ENCODE measurements around the gene EPHA3. TPM values are rescaled to one million over a fixed set of nuclear protein-coding genes. Genes with fewer than 3 reads are reported as not detected.
A peak's percentile ranks its signal among the peaks of the same experiment; 100 is the strongest.

EPHA3 gene
- total and polyA plus RNA-seq, 12 donors, result 1.3 to 7.5 (median 4.4) TPM

DNA sequence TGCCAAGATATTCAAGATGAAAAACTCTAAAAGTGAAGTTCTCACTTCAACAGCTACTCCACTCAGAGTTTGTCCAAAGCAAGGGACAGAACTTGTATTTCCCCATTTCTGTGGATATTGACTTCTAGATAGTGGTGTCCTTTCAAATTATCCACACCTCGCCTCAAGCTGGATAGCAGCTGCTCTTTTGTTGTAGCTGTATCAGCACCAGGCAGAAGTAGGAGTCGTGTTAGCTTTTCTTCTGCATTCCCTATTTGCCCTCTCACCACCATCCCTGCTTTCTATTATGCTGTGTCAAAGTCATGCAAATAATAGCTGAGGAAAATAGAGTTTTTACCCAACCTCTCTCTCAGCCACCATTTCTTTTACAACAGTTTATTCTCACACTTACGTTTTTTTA lies 303.8 kb downstream of the EPHA3 start:
- ATAC-seq (no peak), DNase-seq (no peak)
- H3K4me1 ChIP-seq, result no peaks in the 10 kb centered on the region
- H3K27me3 ChIP-seq, result no peaks in the 10 kb centered on the region
- H3K36me3 ChIP-seq, result no peaks in the 10 kb centered on the region
- no peak overlapping the region for H3K27ac ChIP-seq
- intact Hi-C loops (cut with DNase I), result no loop called here
- WGBS, 2 donors, result 79 to 87% methylated on average over 3 of the region's 3 CpGs
- TF ChIP-seq, protein P1, sequence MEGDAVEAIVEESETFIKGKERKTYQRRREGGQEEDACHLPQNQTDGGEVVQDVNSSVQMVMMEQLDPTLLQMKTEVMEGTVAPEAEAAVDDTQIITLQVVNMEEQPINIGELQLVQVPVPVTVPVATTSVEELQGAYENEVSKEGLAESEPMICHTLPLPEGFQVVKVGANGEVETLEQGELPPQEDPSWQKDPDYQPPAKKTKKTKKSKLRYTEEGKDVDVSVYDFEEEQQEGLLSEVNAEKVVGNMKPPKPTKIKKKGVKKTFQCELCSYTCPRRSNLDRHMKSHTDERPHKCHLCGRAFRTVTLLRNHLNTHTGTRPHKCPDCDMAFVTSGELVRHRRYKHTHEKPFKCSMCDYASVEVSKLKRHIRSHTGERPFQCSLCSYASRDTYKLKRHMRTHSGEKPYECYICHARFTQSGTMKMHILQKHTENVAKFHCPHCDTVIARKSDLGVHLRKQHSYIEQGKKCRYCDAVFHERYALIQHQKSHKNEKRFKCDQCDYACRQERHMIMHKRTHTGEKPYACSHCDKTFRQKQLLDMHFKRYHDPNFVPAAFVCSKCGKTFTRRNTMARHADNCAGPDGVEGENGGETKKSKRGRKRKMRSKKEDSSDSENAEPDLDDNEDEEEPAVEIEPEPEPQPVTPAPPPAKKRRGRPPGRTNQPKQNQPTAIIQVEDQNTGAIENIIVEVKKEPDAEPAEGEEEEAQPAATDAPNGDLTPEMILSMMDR (IDR thresholded peaks at IDR 0.05), result no peak
- H3K4me3 ChIP-seq, result no peak overlapping the region
- no peaks in the 10 kb centered on the region for H3K9me3 ChIP-seq

DNA sequence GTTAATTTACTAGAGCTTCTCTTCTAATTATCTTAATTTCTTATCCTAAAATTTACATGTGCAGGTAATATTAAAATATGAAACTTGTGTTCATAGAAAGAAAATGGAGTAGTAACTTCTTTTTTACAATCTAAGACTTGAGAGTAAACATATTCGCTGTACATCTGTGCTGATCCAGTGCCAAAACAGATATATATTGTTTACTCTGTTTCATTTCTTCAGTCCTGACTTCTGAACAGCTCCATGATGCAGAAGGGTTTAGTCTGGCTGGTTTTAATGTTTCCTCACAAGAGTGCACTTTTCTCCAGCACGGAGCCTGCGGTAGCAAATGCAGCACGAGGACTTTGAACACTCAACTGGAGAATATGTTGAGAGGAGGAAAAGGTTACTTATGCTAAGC lies 306.8 kb downstream of the EPHA3 start:
- no peak overlapping the region for H3K27ac ChIP-seq
- DNase-seq (no peak), ATAC-seq (no peak)
- TF ChIP-seq, protein P1 (IDR thresholded peaks at IDR 0.05), result no peak
- WGBS, 2 donors, result 79 to 86% methylated on average over 4 of the region's 4 CpGs
- intact Hi-C loops (cut with DNase I), result no loop called here
- no peaks in the 10 kb centered on the region for H3K36me3 ChIP-seq
- H3K9me3 ChIP-seq, result no peaks in the 10 kb centered on the region
- no peaks in the 10 kb centered on the region for H3K27me3 ChIP-seq
- H3K4me1 ChIP-seq, result peaks cover 0 to 8% (median 0%) of the 10 kb centered on the region in 9 donors
- no peak overlapping the region for H3K4me3 ChIP-seq

GRCh38 chr3:89419647-89420241 lies 312.3 kb downstream of the EPHA3 start:
- Histone ChIP-seq H3K27me3 (no peaks in the 10 kb centered on the region), H3K9me3 (no peaks in the 10 kb centered on the region), H3K27ac (peak overlapping the region in 5 of 10 donors; percentile 12 to 56 (median 32)), H3K4me1 (peaks cover 0 to 36% (median 0%) of the 10 kb centered on the region in 9 donors), H3K4me3 (no peak overlapping the region), H3K36me3 (no peaks in the 10 kb centered on the region)
- 32 to 48% methylated on average over 3 of the region's 3 CpGs for WGBS, 2 donors
- intact Hi-C loops (cut with DNase I), result no loop called here
- ATAC-seq (peak; percentile 44 to 95 (median 76)), DNase-seq (peak in 1 of 2 donors; percentile 67)
- TF ChIP-seq, protein P1 (IDR thresholded peaks at IDR 0.05), result no peak

DNA sequence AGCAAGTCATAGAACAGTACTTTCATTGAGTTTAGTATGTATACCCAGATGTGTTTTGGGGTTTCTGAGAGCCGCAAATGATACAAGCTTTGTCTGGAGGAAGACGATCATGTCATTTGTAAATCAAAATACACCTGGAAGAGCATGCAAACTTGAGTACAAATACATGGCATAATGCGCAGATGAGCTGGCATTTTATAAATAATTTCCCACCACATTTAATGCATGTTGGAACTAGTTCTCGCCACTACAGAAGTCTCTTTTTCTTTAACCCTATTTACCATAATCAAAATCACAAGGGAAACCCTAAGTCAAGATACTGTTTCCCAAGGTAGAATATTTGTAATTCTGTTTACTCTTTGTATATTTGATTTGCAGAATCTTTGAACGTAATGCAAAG lies 318.6 kb downstream of the EPHA3 start:
- DNase-seq, result no peak
- H3K27ac ChIP-seq, result no peak overlapping the region
- H3K36me3 ChIP-seq, result no peaks in the 10 kb centered on the region
- TF ChIP-seq, protein P1 (IDR thresholded peaks at IDR 0.05), result no peak
- H3K4me3 ChIP-seq, result no peak overlapping the region
- ATAC-seq, result no peak
- WGBS, 2 donors, result 94% methylated on average over 5 of the region's 5 CpGs
- H3K27me3 ChIP-seq, result no peaks in the 10 kb centered on the region
- intact Hi-C loops (cut with DNase I), result no loop called here
- no peaks in the 10 kb centered on the region for H3K9me3 ChIP-seq
- peaks cover 0 to 9% (median 0%) of the 10 kb centered on the region in 9 donors for H3K4me1 ChIP-seq
